SIG-M5 treated with dmso at 0.1 percent for 504 hours (cell line): ENCODE results near the gene TMPRSS11E.
"Not testable (repeated sequence)": the region's sequence is repeated elsewhere in the genome, so short reads cannot be mapped to it uniquely, and the experiment has no call there.

Source experiments
- DNase-seq: peaks from one replicate; lab custom pipeline; 2025; ENCODE audit not compliant: unreplicated experiment; lab: John Stamatoyannopoulos, UW

TMPRSS11E gene

GRCh38 chr4:68461790-68462189 lies 14.5 kb downstream of the TMPRSS11E start:
- DNase-seq, result no peak

GRCh38 chr4:68462691-68463090 lies 15.4 kb downstream of the TMPRSS11E start:
- DNase-seq, result no peak

GRCh38 chr4:68463796-68464195 lies 16.5 kb downstream of the TMPRSS11E start:
- DNase-seq, result no peak

- no peak for DNase-seq
These were observed 17.8 kb downstream of the TMPRSS11E start for GRCh38 chr4:68465058-68465457.

- DNase-seq, result no peak
These were observed 18.9 kb downstream of the TMPRSS11E start for GRCh38 chr4:68466185-68466584.

GRCh38 chr4:68466751-68467150 lies 19.5 kb downstream of the TMPRSS11E start:
- DNase-seq, result no peak

- DNase-seq, result no peak
These were observed 22.2 kb downstream of the TMPRSS11E start for GRCh38 chr4:68469482-68469881.

GRCh38 chr4:68476191-68476590 lies 28.9 kb downstream of the TMPRSS11E start:
- no peak for DNase-seq

GRCh38 chr4:68489338-68489737 lies 42.1 kb downstream of the TMPRSS11E start:
- no peak for DNase-seq

GRCh38 chr4:68490826-68491457 lies 43.7 kb downstream of the TMPRSS11E start:
- DNase-seq, result no peak

GRCh38 chr4:68494688-68495087 lies 47.4 kb downstream of the TMPRSS11E start:
- no peak for DNase-seq

GRCh38 chr4:68498413-68499007 lies 51.2 kb downstream of the TMPRSS11E start:
- peak; percentile 53 for DNase-seq

GRCh38 chr4:68499021-68499420 lies 51.8 kb downstream of the TMPRSS11E start:
- no peak for DNase-seq

GRCh38 chr4:68503462-68503861 lies 56.2 kb downstream of the TMPRSS11E start:
- DNase-seq, result not testable (repeated sequence)

- not testable (repeated sequence) for DNase-seq
These were observed 57.6 kb downstream of the TMPRSS11E start for GRCh38 chr4:68504836-68505235.

GRCh38 chr4:68505452-68505851 lies 58.2 kb downstream of the TMPRSS11E start:
- DNase-seq, result not testable (repeated sequence)

- no peak for DNase-seq
These were observed 71.6 kb downstream of the TMPRSS11E start for GRCh38 chr4:68518889-68519288.

- DNase-seq, result no peak
These were observed 73.7 kb downstream of the TMPRSS11E start for GRCh38 chr4:68520985-68521384.

- DNase-seq, result not testable (repeated sequence)
These were observed 75.0 kb downstream of the TMPRSS11E start for GRCh38 chr4:68522232-68522631.

- no peak for DNase-seq
These were observed 88.7 kb downstream of the TMPRSS11E start for GRCh38 chr4:68535974-68536373.

GRCh38 chr4:68536375-68536774 lies 89.1 kb downstream of the TMPRSS11E start:
- DNase-seq, result no peak

- DNase-seq, result not testable (repeated sequence)
These were observed 95.5 kb downstream of the TMPRSS11E start for GRCh38 chr4:68542742-68543141.
